B cell (primary cell): ENCODE data around the gene ZBTB4. TPM values are rescaled to one million over a fixed set of nuclear protein-coding genes. Genes with fewer than 3 reads are reported as not detected.

Source experiments
- ATAC-seq: fragments of 200-7000 bp; cut with Tn5 transposase; one replicate; pipeline ENCODE4 v1.10.0; 2021; ENCODE audit warnings: low read depth, mild to moderate bottlenecking, moderate number of reproducible peaks, moderate library complexity
- CTCF ChIA-PET: fragments of 350-600 bp; sonication (Branson Sonifier 250); formaldehyde crosslinking; loops from one replicate; lab custom pipeline; 2021; ENCODE audit warnings: antibody characterized with exemption, inconsistent platforms; lab: Charles Lee
- POLR2A ChIA-PET: fragments of 350-600 bp; sonication (Branson Sonifier 250); formaldehyde crosslinking; loops from one replicate; lab custom pipeline; 2021; ENCODE audit warnings: antibody characterized with exemption; lab: Charles Lee
- DNase-seq: peaks from one replicate; pipeline ENCODE4 v3.0.0; 2013
- H2AFZ ChIP-seq: 2 replicates; pipeline ENCODE4 v1.6.1; 2012; ENCODE audit warnings: mild to moderate bottlenecking, low read depth, low read length; ENCODE audit not compliant: insufficient read depth, poor library complexity, severe bottlenecking
- H3K27ac ChIP-seq, 2 donors: 1 replicate in 1 of 2; 2 replicates in 1 of 2; pipeline ENCODE4 v1.5.1; 2012 to 2013; ENCODE audit warnings: low read length in 2 of 2, mild to moderate bottlenecking in 2 of 2, moderate library complexity in 1 of 2
- H3K27me3 ChIP-seq, 4 experiments: fragments of 200-600 bp in 1 of 4; sonication (generic) in 1 of 4; replicated peaks in 1 of 4; 1 replicate in 2 of 4; 2 replicates in 2 of 4; pipeline versions ENCODE4 v1.6.1 to v1.7.0; 2013 to 2016; ENCODE audit warnings: low read length in 3 of 4, mild to moderate bottlenecking in 2 of 4, mixed read lengths in 1 of 4, moderate library complexity in 1 of 4; ENCODE audit not compliant: insufficient read depth in 4 of 4, control insufficient read depth in 3 of 4; ENCODE audit errors: control extremely low read depth in 1 of 4
- H3K36me3 ChIP-seq, 2 experiments: replicated peaks in 1 of 2; 1 replicate in 1 of 2; 2 replicates in 1 of 2; pipeline versions ENCODE4 v1.6.1 to v1.7.1; 2013; ENCODE audit warnings: low read length in 1 of 2; ENCODE audit not compliant: insufficient read depth in 2 of 2, control insufficient read depth in 1 of 2; ENCODE audit errors: control extremely low read depth in 1 of 2, extremely low read depth in 1 of 2
- H3K4me1 ChIP-seq, 2 donors: fragments of 200-600 bp in 1 of 2; sonication (generic) in 1 of 2; 1 replicate in 1 of 2; 2 replicates in 1 of 2; pipeline versions ENCODE4 v1.5.1 to v1.6.1; 2013 to 2017; ENCODE audit warnings: low read length in 2 of 2; ENCODE audit not compliant: control insufficient read depth in 2 of 2, insufficient read depth in 2 of 2
- H3K4me2 ChIP-seq: replicated peaks from 2 replicates; pipeline ENCODE3; 2012; ENCODE audit warnings: mild to moderate bottlenecking, low read depth, low read length; ENCODE audit not compliant: poor library complexity, severe bottlenecking
- H3K4me3 ChIP-seq, 5 experiments: fragments of 200-600 bp in 1 of 5; sonication (generic) in 1 of 5; 1 replicate in 3 of 5; 2 replicates in 2 of 5; pipeline versions ENCODE4 v1.5.1 to v1.7.0; 2011 to 2016; ENCODE audit warnings: low read length in 4 of 5, mild to moderate bottlenecking in 4 of 5, low read depth in 2 of 5, control low read depth in 1 of 5, moderate library complexity in 1 of 5; ENCODE audit not compliant: insufficient read depth in 1 of 5; ENCODE audit errors: control extremely low read depth in 1 of 5, extremely low read depth in 1 of 5
- H3K79me2 ChIP-seq: fragments of 200-600 bp; sonication (generic); one replicate; pipeline ENCODE4 v1.6.0; 2016; ENCODE audit warnings: low read length; ENCODE audit not compliant: control insufficient read depth, insufficient read depth
- H3K9ac ChIP-seq: fragments of 200-600 bp; sonication (generic); 2 replicates; pipeline ENCODE4 v1.6.1; 2017; ENCODE audit warnings: mild to moderate bottlenecking, low read length, moderate library complexity
- H3K9me3 ChIP-seq, 3 donors: one replicate each; pipeline versions ENCODE4 v1.6.1 to v1.7.1; 2013; ENCODE audit warnings: low read length in 2 of 3; ENCODE audit not compliant: control insufficient read depth in 2 of 3, insufficient read depth in 1 of 3; ENCODE audit errors: control extremely low read depth in 1 of 3
- H4K20me1 ChIP-seq: 2 replicates; pipeline ENCODE4 v1.6.0; 2012; ENCODE audit warnings: mild to moderate bottlenecking, low read length; ENCODE audit not compliant: insufficient read depth, control insufficient read depth, poor library complexity, severe bottlenecking
- H3K27ac Mint-ChIP-seq: one replicate; pipeline ENCODE4 v1.8.0; 2021; ENCODE audit warnings: mixed read lengths
- H3K27me3 Mint-ChIP-seq: one replicate; pipeline ENCODE4 v1.8.0; 2021; ENCODE audit warnings: mixed read lengths
- H3K4me1 Mint-ChIP-seq: one replicate; pipeline ENCODE4 v1.8.0; 2021; ENCODE audit warnings: mixed read lengths
- H3K4me3 Mint-ChIP-seq: one replicate; pipeline ENCODE4 v1.8.0; 2021; ENCODE audit warnings: mixed read lengths
- H3K9me3 Mint-ChIP-seq: one replicate; pipeline ENCODE4 v1.8.0; 2022; ENCODE audit warnings: mixed read lengths; ENCODE audit not compliant: insufficient read depth
- EZH2 ChIP-seq: IDR thresholded peaks from 2 replicates; pipeline ENCODE4 v1.6.1; 2012; ENCODE audit warnings: borderline replicate concordance, low read depth, mild to moderate bottlenecking, moderate library complexity, low read length; ENCODE audit not compliant: insufficient read depth, poor library complexity, severe bottlenecking
- WGBS: methylation state at CpG from one replicate; pipeline ENCODE4 v1.1.5; 2013; ENCODE audit warnings: missing lambda C conversion rate; ENCODE audit not compliant: insufficient coverage; 5-methylcytosine and 5-hydroxymethylcytosine counted together
- intact Hi-C: fragments of 100-400 bp; cut with micrococcal nuclease; formaldehyde crosslinking; loops from one replicate; pipeline ENCODE4 v1.10.0; 2022
- polyA plus RNA-seq: library from polyadenylated mRNA; depleted of rRNA; stranded (reverse); fragments of >200 nt; gene quantifications from 2 replicates; pipeline ENCODE4 v1.2.3, GENCODE V29; 2012
- total RNA-seq, 2 donors: library from RNA; stranded (reverse); fragments of 120-200 nt in 1 of 2; gene quantifications; 1 replicate in 1 of 2; 2 replicates in 1 of 2; pipeline versions ENCODE4 v1.2.3 to v1.2.4, GENCODE V29; 2013 to 2022
- TF ChIP-seq, protein P1 (sequence below): fragments of 200-600 bp; IDR thresholded peaks from one replicate; pipeline ENCODE4 v1.8.0; 2022; ENCODE audit warnings: antibody characterized with exemption, mild to moderate bottlenecking

Gene ZBTB4
- total and polyA plus RNA-seq, 2 donors (not counting 1 experiment from before 2014, with no cell fraction given) = 19.2 to 62.4 TPM

DNA sequence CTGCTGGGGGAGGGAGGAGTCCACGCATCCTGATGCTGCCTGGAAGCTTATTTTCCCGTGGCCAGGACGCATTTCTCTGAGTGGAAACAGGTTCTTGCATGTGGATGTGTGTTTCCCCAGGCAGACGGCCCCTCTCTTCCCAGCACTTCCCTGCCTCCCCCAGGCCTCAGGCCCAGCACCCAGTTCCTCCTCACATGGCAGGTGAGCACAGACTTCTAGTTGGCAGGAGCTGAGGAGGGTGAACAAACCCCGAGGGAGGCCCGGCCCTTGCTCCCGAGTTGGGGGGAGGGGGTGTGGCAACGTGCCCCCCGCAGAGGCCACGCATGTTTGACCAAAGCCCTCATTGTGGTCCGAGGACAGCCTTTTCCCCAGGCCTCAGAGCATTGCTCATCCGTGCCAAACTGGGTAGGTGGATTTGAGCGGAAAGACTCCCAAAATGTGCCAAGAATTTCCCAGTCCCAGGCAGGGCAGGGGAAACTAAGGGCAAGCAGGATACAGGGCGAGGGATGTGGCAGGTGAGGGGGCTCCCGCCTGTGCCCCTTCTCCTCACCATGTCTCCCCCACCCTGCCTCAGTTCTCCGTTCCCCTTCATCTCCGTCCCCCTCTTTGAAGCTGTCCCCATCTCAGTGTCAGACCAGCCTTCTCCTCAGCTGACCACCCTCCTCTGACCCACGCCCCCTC lies 60.8 kb downstream of the ZBTB4 start:
- Mint-ChIP-seq H3K27ac (no peak overlapping the region), H3K27me3 (peaks cover 8% of the 10 kb centered on the region), H3K4me1 (no peaks in the 10 kb centered on the region), H3K4me3 (no peak overlapping the region), H3K9me3 (no peaks in the 10 kb centered on the region)
- H4K20me1 ChIP-seq = no peaks in the 10 kb centered on the region
- no peaks in the 10 kb centered on the region for H3K9me3 ChIP-seq
- H3K4me2 ChIP-seq = no peak overlapping the region
- no peaks in the 10 kb centered on the region for H3K27me3 ChIP-seq
- DNase-seq = no peak
- 82% methylated on average over 12 of the region's 18 CpGs for WGBS
- no peak overlapping the region for H2AFZ ChIP-seq
- H3K27ac ChIP-seq = no peak overlapping the region
- H3K4me1 ChIP-seq = no peaks in the 10 kb centered on the region
- no peak overlapping the region for H3K9ac ChIP-seq
- no peak for ATAC-seq
- intact Hi-C loops = no loop called here
- H3K36me3 ChIP-seq = no peaks in the 10 kb centered on the region
- no peak for TF ChIP-seq EZH2
- TF ChIP-seq, protein P1, sequence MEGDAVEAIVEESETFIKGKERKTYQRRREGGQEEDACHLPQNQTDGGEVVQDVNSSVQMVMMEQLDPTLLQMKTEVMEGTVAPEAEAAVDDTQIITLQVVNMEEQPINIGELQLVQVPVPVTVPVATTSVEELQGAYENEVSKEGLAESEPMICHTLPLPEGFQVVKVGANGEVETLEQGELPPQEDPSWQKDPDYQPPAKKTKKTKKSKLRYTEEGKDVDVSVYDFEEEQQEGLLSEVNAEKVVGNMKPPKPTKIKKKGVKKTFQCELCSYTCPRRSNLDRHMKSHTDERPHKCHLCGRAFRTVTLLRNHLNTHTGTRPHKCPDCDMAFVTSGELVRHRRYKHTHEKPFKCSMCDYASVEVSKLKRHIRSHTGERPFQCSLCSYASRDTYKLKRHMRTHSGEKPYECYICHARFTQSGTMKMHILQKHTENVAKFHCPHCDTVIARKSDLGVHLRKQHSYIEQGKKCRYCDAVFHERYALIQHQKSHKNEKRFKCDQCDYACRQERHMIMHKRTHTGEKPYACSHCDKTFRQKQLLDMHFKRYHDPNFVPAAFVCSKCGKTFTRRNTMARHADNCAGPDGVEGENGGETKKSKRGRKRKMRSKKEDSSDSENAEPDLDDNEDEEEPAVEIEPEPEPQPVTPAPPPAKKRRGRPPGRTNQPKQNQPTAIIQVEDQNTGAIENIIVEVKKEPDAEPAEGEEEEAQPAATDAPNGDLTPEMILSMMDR = no peak
- no peaks in the 10 kb centered on the region for H3K79me2 ChIP-seq
- ChIA-PET CTCF (interaction anchor here (1.5 kb wide), 1 partner anchor 18 kb away, joined by 3 read pairs; no protein-coding TSS in a partner anchor), POLR2A (no interaction called here)
- H3K4me3 ChIP-seq = no peak overlapping the region

DNA sequence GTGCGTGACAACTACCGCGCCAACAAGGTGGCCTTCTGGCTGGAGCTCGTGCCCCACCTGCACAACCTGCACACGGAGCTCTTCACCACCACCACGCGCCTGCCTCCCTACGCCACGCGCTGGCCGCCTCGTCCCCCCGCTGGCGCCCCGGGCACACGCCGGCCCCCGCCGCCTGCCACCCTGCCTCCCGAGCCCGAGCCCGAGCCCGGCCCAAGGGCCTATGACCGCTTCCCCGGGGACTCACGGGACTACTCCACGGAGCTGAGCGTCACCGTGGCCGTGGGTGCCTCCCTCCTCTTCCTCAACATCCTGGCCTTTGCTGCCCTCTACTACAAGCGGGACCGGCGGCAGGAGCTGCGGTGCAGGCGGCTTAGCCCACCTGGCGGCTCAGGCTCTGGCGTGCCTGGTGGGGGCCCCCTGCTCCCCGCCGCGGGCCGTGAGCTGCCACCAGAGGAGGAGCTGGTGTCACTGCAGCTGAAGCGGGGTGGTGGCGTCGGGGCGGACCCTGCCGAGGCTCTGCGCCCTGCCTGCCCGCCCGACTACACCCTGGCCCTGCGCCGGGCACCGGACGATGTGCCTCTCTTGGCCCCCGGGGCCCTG lies 62.3 kb downstream of the ZBTB4 start:
- no peaks in the 10 kb centered on the region for H3K79me2 ChIP-seq
- no peaks in the 10 kb centered on the region for H3K36me3 ChIP-seq
- no peak overlapping the region for H3K4me3 Mint-ChIP-seq
- H3K4me1 Mint-ChIP-seq = no peaks in the 10 kb centered on the region
- no peak overlapping the region for H3K9ac ChIP-seq
- no peaks in the 10 kb centered on the region for H3K27me3 ChIP-seq
- H4K20me1 ChIP-seq = no peaks in the 10 kb centered on the region
- no peaks in the 10 kb centered on the region for H3K9me3 ChIP-seq
- no peak overlapping the region for H3K27ac Mint-ChIP-seq
- ATAC-seq (no peak), DNase-seq (no peak)
- ChIA-PET CTCF (interaction anchor here (1.2 kb wide), 1 partner anchor 61 kb away, joined by 4 read pairs; no protein-coding TSS in a partner anchor), POLR2A (no interaction called here)
- no peaks in the 10 kb centered on the region for H3K4me1 ChIP-seq
- no peak overlapping the region for H3K27ac ChIP-seq
- no peak overlapping the region for H3K4me3 ChIP-seq
- 97% methylated on average over 41 of the region's 54 CpGs for WGBS
- no peak overlapping the region for H3K4me2 ChIP-seq
- intact Hi-C loops = no loop called here
- no peaks in the 10 kb centered on the region for H3K9me3 Mint-ChIP-seq
- no peak for TF ChIP-seq EZH2
- TF ChIP-seq, protein P1 = no peak
- no peak overlapping the region for H2AFZ ChIP-seq
- H3K27me3 Mint-ChIP-seq = peaks cover 11% of the 10 kb centered on the region
